H9 (cell line): ENCODE results near the gene HS3ST4. TPM values are rescaled to one million over a fixed set of nuclear protein-coding genes. Genes with fewer than 3 reads are reported as not detected.

Experiments used
- DNase-seq: peaks from one replicate; pipeline ENCODE4 v3.0.0-alpha.2; 2017
- H2AFZ ChIP-seq: one replicate; pipeline ENCODE4 v1.6.1; 2013; ENCODE audit warnings: mild to moderate bottlenecking, low read length, control low read depth, moderate library complexity
- H2AK5ac ChIP-seq: 2 replicates; pipeline ENCODE4 v1.6.1; 2013; ENCODE audit warnings: low read length, control low read depth, mixed read lengths; ENCODE audit not compliant: insufficient read length
- H2BK120ac ChIP-seq: one replicate; pipeline ENCODE4 v1.6.1; 2013; ENCODE audit warnings: low read depth, mild to moderate bottlenecking, low read length, control low read depth, inconsistent platforms; ENCODE audit not compliant: poor library complexity, severe bottlenecking
- H2BK12ac ChIP-seq: 2 replicates; pipeline ENCODE4 v1.6.1; 2013; ENCODE audit warnings: low read length, control low read depth, mixed read lengths, low read depth; ENCODE audit not compliant: insufficient read length
- H2BK15ac ChIP-seq: 2 replicates; pipeline ENCODE4 v1.6.1; 2013; ENCODE audit warnings: low read depth, low read length, control low read depth
- H2BK20ac ChIP-seq: one replicate; pipeline ENCODE4 v1.6.1; 2013; ENCODE audit warnings: low read depth, mild to moderate bottlenecking, low read length, control low read depth, inconsistent platforms; ENCODE audit not compliant: poor library complexity, severe bottlenecking
- H2BK5ac ChIP-seq: 2 replicates; pipeline ENCODE4 v1.6.1; 2013; ENCODE audit warnings: low read length, control low read depth, mixed read lengths; ENCODE audit not compliant: insufficient read length
- H3K14ac ChIP-seq: 2 replicates; pipeline ENCODE4 v1.6.1; 2013; ENCODE audit warnings: low read length, control low read depth; ENCODE audit not compliant: insufficient read depth
- H3K18ac ChIP-seq: 2 replicates; pipeline ENCODE4 v1.6.1; 2013; ENCODE audit warnings: low read depth, mild to moderate bottlenecking, mixed read lengths, low read length, control low read depth; ENCODE audit not compliant: insufficient read length
- H3K23ac ChIP-seq: 2 replicates; pipeline ENCODE4 v1.6.1; 2013; ENCODE audit warnings: low read length, control low read depth, mixed read lengths, low read depth; ENCODE audit not compliant: insufficient read length
- H3K23me2 ChIP-seq: 2 replicates; pipeline ENCODE4 v1.6.1; 2013; ENCODE audit warnings: low read depth, mild to moderate bottlenecking, mixed read lengths, low read length, control low read depth; ENCODE audit not compliant: insufficient read length, poor library complexity, severe bottlenecking
- H3K27ac ChIP-seq: 2 replicates; pipeline ENCODE4 v1.5.1; 2013; ENCODE audit warnings: low read length, control low read depth, mixed read lengths, low read depth; ENCODE audit not compliant: insufficient read length
- H3K27me3 ChIP-seq: 2 replicates; pipeline ENCODE4 v1.6.1; 2013; ENCODE audit warnings: low read length, control low read depth, inconsistent platforms; ENCODE audit not compliant: insufficient read depth
- H3K4ac ChIP-seq: 2 replicates; pipeline ENCODE4 v1.6.1; 2013; ENCODE audit warnings: low read depth, mild to moderate bottlenecking, control low read depth, inconsistent platforms, low read length, moderate library complexity
- H3K4me1 ChIP-seq: 2 replicates; pipeline ENCODE4 v1.6.1; 2013; ENCODE audit warnings: low read length, control low read depth, inconsistent platforms; ENCODE audit not compliant: insufficient read depth
- H3K4me2 ChIP-seq: 2 replicates; pipeline ENCODE4 v1.6.1; 2013; ENCODE audit warnings: low read length, control low read depth, mixed read lengths; ENCODE audit not compliant: insufficient read length, insufficient read depth
- H3K56ac ChIP-seq: 2 replicates; pipeline ENCODE4 v1.6.1; 2013; ENCODE audit warnings: low read depth, mild to moderate bottlenecking, mixed read lengths, low read length, control low read depth; ENCODE audit not compliant: insufficient read length
- H3K79me1 ChIP-seq: 2 replicates; pipeline ENCODE4 v1.6.1; 2013; ENCODE audit warnings: low read depth, mild to moderate bottlenecking, moderate library complexity, low read length, control low read depth, inconsistent platforms; ENCODE audit not compliant: insufficient read depth, poor library complexity, severe bottlenecking
- H3K79me2 ChIP-seq: 2 replicates; pipeline ENCODE4 v1.6.1; 2013; ENCODE audit warnings: low read length, control low read depth, inconsistent platforms; ENCODE audit not compliant: insufficient read depth
- H3K9ac ChIP-seq: 2 replicates; pipeline ENCODE4 v1.6.1; 2013; ENCODE audit warnings: low read length, control low read depth, mixed read lengths; ENCODE audit not compliant: insufficient read length; ENCODE audit errors: extremely low read depth
- H3K9me3 ChIP-seq: one replicate; pipeline ENCODE4 v1.6.1; 2013; ENCODE audit warnings: low read depth, low read length, inconsistent platforms; ENCODE audit not compliant: control insufficient read depth
- H3T11ph ChIP-seq: one replicate; pipeline ENCODE4 v1.6.1; 2013; ENCODE audit warnings: mild to moderate bottlenecking, low read length, control low read depth, inconsistent platforms
- H4K20me1 ChIP-seq: one replicate; pipeline ENCODE4 v1.6.1; 2013; ENCODE audit not compliant: control insufficient read depth, insufficient read length, insufficient read depth
- H4K5ac ChIP-seq: 2 replicates; pipeline ENCODE4 v1.6.1; 2013; ENCODE audit warnings: low read depth, mild to moderate bottlenecking, mixed read lengths, low read length, control low read depth; ENCODE audit not compliant: insufficient read length
- H4K8ac ChIP-seq: replicated peaks from 2 replicates; pipeline ENCODE4 v1.6.1; 2013; ENCODE audit warnings: low read length, control low read depth, mixed read lengths, low read depth; ENCODE audit not compliant: insufficient read length
- H4K91ac ChIP-seq: 2 replicates; pipeline ENCODE4 v1.6.1; 2013; ENCODE audit warnings: low read depth, mild to moderate bottlenecking, moderate library complexity, mixed read lengths, low read length, control low read depth; ENCODE audit not compliant: insufficient read length
- H3K27ac Mint-ChIP-seq, 3 experiments: 2 replicates in 2 of 3; 3 replicates in 1 of 3; pipeline ENCODE4 v1.8.0; 2020 to 2021; ENCODE audit warnings: mixed read lengths in 3 of 3, mild to moderate bottlenecking in 1 of 3, moderate library complexity in 1 of 3
- H3K27me3 Mint-ChIP-seq: 2 replicates; pipeline ENCODE4 v1.8.0; 2021; ENCODE audit warnings: low read depth, mild to moderate bottlenecking, moderate library complexity, mixed read lengths
- H3K36me3 Mint-ChIP-seq, 3 experiments: 2 replicates in 2 of 3; 3 replicates in 1 of 3; pipeline ENCODE4 v1.8.0; 2020 to 2021; ENCODE audit warnings: low read depth in 3 of 3, mixed read lengths in 3 of 3; ENCODE audit not compliant: insufficient read depth in 1 of 3
- H3K4me1 Mint-ChIP-seq, 2 experiments: 2 replicates each; pipeline ENCODE4 v1.8.0; 2020; ENCODE audit warnings: mixed read lengths in 2 of 2
- H3K4me3 Mint-ChIP-seq, 2 experiments: 2 replicates in 1 of 2; 3 replicates in 1 of 2; pipeline ENCODE4 v1.8.0; 2020 to 2021; ENCODE audit warnings: mild to moderate bottlenecking in 2 of 2, mixed read lengths in 2 of 2, moderate library complexity in 1 of 2
- H3K9me3 Mint-ChIP-seq, 2 experiments: 2 replicates in 1 of 2; 3 replicates in 1 of 2; pipeline ENCODE4 v1.8.0; 2020; ENCODE audit warnings: mild to moderate bottlenecking in 2 of 2, mixed read lengths in 2 of 2, moderate library complexity in 1 of 2
- WGBS: extraction: QIAGEN DNeasy Blood & Tissue Kit; methylation state at CpG from one replicate; pipeline ENCODE4 v1.1.7; 2013; ENCODE audit warnings: missing lambda C conversion rate, low lambda C conversion rate, mixed read lengths; ENCODE audit not compliant: insufficient read length; ENCODE audit errors: extremely low coverage; 5-methylcytosine and 5-hydroxymethylcytosine counted together
- total RNA-seq: library from RNA; stranded (reverse); gene quantifications from 2 replicates; pipeline ENCODE4 v1.2.1, GENCODE V29; 2021
- TF ChIP-seq, protein P1 (sequence below): fragments of 200-600 bp; sonication (generic); conservative IDR thresholded peaks from 3 replicates; pipeline ENCODE4 v1.8.0; 2021; ENCODE audit warnings: antibody characterized with exemption, mild to moderate bottlenecking

The HS3ST4 gene
- total RNA-seq, 1 experiment from 2014 or later: 1.7 TPM

DNA sequence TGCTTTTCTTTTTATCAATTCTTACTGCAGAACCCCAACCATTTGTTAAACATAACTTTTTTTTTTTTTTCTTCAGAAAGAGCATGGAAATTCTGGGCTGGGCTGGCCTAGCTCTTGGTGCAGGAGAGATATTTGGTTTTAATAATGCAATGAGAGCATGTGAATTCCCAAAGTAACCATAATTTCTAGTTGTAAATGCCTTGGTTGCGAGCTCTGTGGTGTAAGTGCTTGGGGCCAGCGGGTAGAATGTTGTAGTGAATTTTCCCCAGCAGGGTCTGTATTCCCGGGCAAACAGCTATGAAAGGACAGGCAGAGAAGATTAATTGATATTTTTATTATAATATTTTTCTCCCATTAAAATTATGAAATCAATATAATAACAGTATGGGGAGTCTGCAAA, 465.6 kb downstream of the HS3ST4 start:
- no peak overlapping the region for H2BK12ac ChIP-seq
- no peak overlapping the region for H4K8ac ChIP-seq
- H4K91ac ChIP-seq: no peak overlapping the region
- no peak overlapping the region for H3K4me2 ChIP-seq
- H3K27me3 ChIP-seq: no peaks in the 10 kb centered on the region
- no peak overlapping the region for H3T11ph ChIP-seq
- H3K4me3 Mint-ChIP-seq: no peak overlapping the region
- peaks cover 0 to 4% (median 0%) of the 10 kb centered on the region in 3 experiments; a peak in 1 of 7 replicates for H3K36me3 Mint-ChIP-seq
- no peak overlapping the region for H3K18ac ChIP-seq
- H3K56ac ChIP-seq: no peak overlapping the region
- H3K4ac ChIP-seq: no peak overlapping the region
- no peak overlapping the region for H3K23ac ChIP-seq
- H2BK15ac ChIP-seq: no peak overlapping the region
- H3K14ac ChIP-seq: no peak overlapping the region
- H3K79me1 ChIP-seq: no peaks in the 10 kb centered on the region
- no peak overlapping the region for H3K9ac ChIP-seq
- no peak overlapping the region for H3K27ac ChIP-seq
- peaks cover 3% of the 10 kb centered on the region for H3K27me3 Mint-ChIP-seq
- TF ChIP-seq, protein P1, sequence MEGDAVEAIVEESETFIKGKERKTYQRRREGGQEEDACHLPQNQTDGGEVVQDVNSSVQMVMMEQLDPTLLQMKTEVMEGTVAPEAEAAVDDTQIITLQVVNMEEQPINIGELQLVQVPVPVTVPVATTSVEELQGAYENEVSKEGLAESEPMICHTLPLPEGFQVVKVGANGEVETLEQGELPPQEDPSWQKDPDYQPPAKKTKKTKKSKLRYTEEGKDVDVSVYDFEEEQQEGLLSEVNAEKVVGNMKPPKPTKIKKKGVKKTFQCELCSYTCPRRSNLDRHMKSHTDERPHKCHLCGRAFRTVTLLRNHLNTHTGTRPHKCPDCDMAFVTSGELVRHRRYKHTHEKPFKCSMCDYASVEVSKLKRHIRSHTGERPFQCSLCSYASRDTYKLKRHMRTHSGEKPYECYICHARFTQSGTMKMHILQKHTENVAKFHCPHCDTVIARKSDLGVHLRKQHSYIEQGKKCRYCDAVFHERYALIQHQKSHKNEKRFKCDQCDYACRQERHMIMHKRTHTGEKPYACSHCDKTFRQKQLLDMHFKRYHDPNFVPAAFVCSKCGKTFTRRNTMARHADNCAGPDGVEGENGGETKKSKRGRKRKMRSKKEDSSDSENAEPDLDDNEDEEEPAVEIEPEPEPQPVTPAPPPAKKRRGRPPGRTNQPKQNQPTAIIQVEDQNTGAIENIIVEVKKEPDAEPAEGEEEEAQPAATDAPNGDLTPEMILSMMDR: no peak
- H4K5ac ChIP-seq: no peak overlapping the region
- no peaks in the 10 kb centered on the region for H3K23me2 ChIP-seq
- no peaks in the 10 kb centered on the region for H3K9me3 Mint-ChIP-seq
- no peak overlapping the region for H2BK5ac ChIP-seq
- H2AFZ ChIP-seq: no peak overlapping the region
- WGBS: no CpG with 5 or more reads among the region's 3 CpGs
- H4K20me1 ChIP-seq: no peaks in the 10 kb centered on the region
- H3K9me3 ChIP-seq: no peaks in the 10 kb centered on the region
- H3K79me2 ChIP-seq: no peaks in the 10 kb centered on the region
- no peak for DNase-seq
- no peak overlapping the region for H2AK5ac ChIP-seq
- H3K4me1 Mint-ChIP-seq: peaks cover 0 to 4% of the 10 kb centered on the region in 2 experiments; a peak in 2 of 4 replicates
- H3K4me1 ChIP-seq: no peaks in the 10 kb centered on the region
- no peak overlapping the region for H3K27ac Mint-ChIP-seq
- H2BK120ac ChIP-seq: no peak overlapping the region
- no peak overlapping the region for H2BK20ac ChIP-seq
